ENCODE data around the gene NCKAP5L.

The NCKAP5L gene

GRCh38 chr12:49821373-49822287 lies 6.6 kb downstream of the NCKAP5L start:
- no peak for FAIRE-seq

- FAIRE-seq = no peak
These were observed 8.4 kb downstream of the NCKAP5L start for GRCh38 chr12:49819786-49820185.

GRCh38 chr12:49818241-49818895 lies 9.8 kb downstream of the NCKAP5L start:
- no peak for FAIRE-seq

- no peak for FAIRE-seq
These were observed 15.1 kb downstream of the NCKAP5L start for GRCh38 chr12:49813131-49813530.

- no peak for FAIRE-seq
These were observed 16.2 kb downstream of the NCKAP5L start for GRCh38 chr12:49811961-49812401.

- FAIRE-seq = no peak
These were observed 17.1 kb downstream of the NCKAP5L start for GRCh38 chr12:49811136-49811535.

GRCh38 chr12:49809906-49810389 lies 18.3 kb downstream of the NCKAP5L start:
- no peak for FAIRE-seq

- FAIRE-seq = no peak
These were observed 18.8 kb downstream of the NCKAP5L start for GRCh38 chr12:49809381-49809905.

- FAIRE-seq = no peak
These were observed 19.4 kb downstream of the NCKAP5L start for GRCh38 chr12:49808686-49809380.

GRCh38 chr12:49807991-49808580 lies 20.1 kb downstream of the NCKAP5L start:
- FAIRE-seq = no peak

- no peak for FAIRE-seq
These were observed 21.3 kb downstream of the NCKAP5L start for GRCh38 chr12:49806877-49807276.

- FAIRE-seq = no peak
These were observed 21.8 kb downstream of the NCKAP5L start for GRCh38 chr12:49806321-49806813.

- FAIRE-seq = no peak
These were observed 22.8 kb downstream of the NCKAP5L start for GRCh38 chr12:49805409-49805808.

- FAIRE-seq = no peak
These were observed 23.4 kb downstream of the NCKAP5L start for GRCh38 chr12:49804821-49805220.

GRCh38 chr12:49803693-49804450 lies 24.3 kb downstream of the NCKAP5L start:
- FAIRE-seq = no peak

GRCh38 chr12:49801141-49802063 lies 26.8 kb downstream of the NCKAP5L start:
- FAIRE-seq = no peak

- FAIRE-seq = no peak
These were observed 27.6 kb downstream of the NCKAP5L start for GRCh38 chr12:49800421-49801140.

- no peak for FAIRE-seq
These were observed 29.3 kb downstream of the NCKAP5L start for GRCh38 chr12:49798934-49799333.

- no peak for FAIRE-seq
These were observed 30.0 kb downstream of the NCKAP5L start for GRCh38 chr12:49798248-49798647.

GRCh38 chr12:49797449-49797776 lies 30.8 kb downstream of the NCKAP5L start:
- FAIRE-seq = no peak

All from G401.6 (cell line).